Ovary (tissue), 3 donors: Measurements from ENCODE around the gene RNLS.

Experiments
- CTCF ChIP-seq, 3 donors: fragments of 450-650 bp in 2 of 3; fragments of 200-600 bp in 1 of 3; IDR thresholded peaks; one replicate each; pipeline versions ENCODE4 v1.5.1 to v1.8.0; 2016 to 2022; ENCODE audit warnings: antibody characterized with exemption in 3 of 3, mild to moderate bottlenecking in 1 of 3
- POLR2A ChIP-seq: fragments of 450-650 bp; IDR thresholded peaks from one replicate; pipeline ENCODE4 v1.6.1; 2017; ENCODE audit warnings: antibody characterized with exemption, mild to moderate bottlenecking, moderate library complexity
- donor health status: DM: no; HTN: no; CAD: no.

GRCh38 chr10:88383276-88383675, 199.8 kb downstream of the RNLS start:
- TF ChIP-seq CTCF (IDR thresholded peaks at IDR 0.05) (no peak), POLR2A (no peak)
